IgD-negative memory B cell (primary cell): ENCODE results near the gene SLC25A51. TPM values are rescaled to one million over a fixed set of nuclear protein-coding genes. Genes with fewer than 3 reads are reported as not detected.

Source experiments
- H3K27ac Mint-ChIP-seq, 3 donors: one replicate each; pipeline ENCODE4 v1.8.0; 2020 to 2022; ENCODE audit warnings: mild to moderate bottlenecking in 3 of 3, mixed read lengths in 3 of 3, moderate library complexity in 1 of 3
- H3K27me3 Mint-ChIP-seq: one replicate; pipeline ENCODE4 v1.8.0; 2021; ENCODE audit warnings: mixed read lengths
- H3K36me3 Mint-ChIP-seq: one replicate; pipeline ENCODE4 v1.8.0; 2020; ENCODE audit warnings: mild to moderate bottlenecking, mixed read lengths
- H3K4me1 Mint-ChIP-seq, 3 donors: one replicate each; pipeline ENCODE4 v1.8.0; 2020 to 2022; ENCODE audit warnings: mixed read lengths in 3 of 3, mild to moderate bottlenecking in 1 of 3
- H3K4me3 Mint-ChIP-seq, 4 donors: one replicate each; pipeline ENCODE4 v1.8.0; 2020 to 2022; ENCODE audit warnings: mild to moderate bottlenecking in 4 of 4, mixed read lengths in 4 of 4, moderate library complexity in 3 of 4
- H3K9me3 Mint-ChIP-seq, 3 donors: one replicate each; pipeline ENCODE4 v1.8.0; 2020 to 2021; ENCODE audit warnings: mixed read lengths in 3 of 3, mild to moderate bottlenecking in 1 of 3
- polyA plus RNA-seq: library from polyadenylated mRNA; unstranded; fragments of 300-500 nt; fragmentation: Illumina TruSeq; gene quantifications from one replicate; pipeline ENCODE4 v1.2.3, GENCODE V29; 2021

Gene SLC25A51
- polyA plus RNA-seq, 1 donor from 2014 or later, result 13.1 TPM

- no peak overlapping the region for H3K4me3 Mint-ChIP-seq
- H3K27ac Mint-ChIP-seq, result no peak overlapping the region
- H3K36me3 Mint-ChIP-seq, result no peaks in the 10 kb centered on the region
- peaks cover 5% of the 10 kb centered on the region for H3K27me3 Mint-ChIP-seq
- peaks cover 0 to 4% (median 0%) of the 10 kb centered on the region in 3 donors for H3K9me3 Mint-ChIP-seq
- no peaks in the 10 kb centered on the region for H3K4me1 Mint-ChIP-seq
These were observed 23.2 kb upstream of the SLC25A51 start for GRCh38 chr9:37927132-37927531.

DNA sequence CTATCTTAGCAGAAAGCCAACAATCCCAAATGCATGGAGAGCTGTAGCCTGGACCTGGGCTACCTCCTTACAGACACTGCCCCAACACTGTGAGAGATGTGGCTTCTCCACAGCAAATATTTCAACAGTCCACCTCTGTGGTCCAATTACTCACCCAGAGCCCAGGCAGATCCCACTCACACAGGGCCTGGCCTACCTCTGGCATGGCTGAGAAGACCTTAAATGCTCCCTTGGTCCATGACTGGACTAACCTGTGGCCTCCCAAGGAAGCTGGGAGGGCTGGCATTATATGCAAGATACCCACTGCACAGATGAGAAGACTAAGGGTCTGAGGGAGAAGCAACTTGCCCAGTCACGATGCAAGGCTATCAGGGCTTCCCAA, 22.8 kb upstream of the SLC25A51 start:
- peaks cover 0 to 4% (median 0%) of the 10 kb centered on the region in 3 donors for H3K9me3 Mint-ChIP-seq
- peaks cover 5% of the 10 kb centered on the region for H3K27me3 Mint-ChIP-seq
- no peaks in the 10 kb centered on the region for H3K4me1 Mint-ChIP-seq
- H3K36me3 Mint-ChIP-seq, result no peaks in the 10 kb centered on the region
- no peak overlapping the region for H3K27ac Mint-ChIP-seq
- no peak overlapping the region for H3K4me3 Mint-ChIP-seq

GRCh38 chr9:37925786-37926736, 22.1 kb upstream of the SLC25A51 start:
- Mint-ChIP-seq H3K27ac (no peak overlapping the region), H3K27me3 (peaks cover 7% of the 10 kb centered on the region), H3K4me1 (no peaks in the 10 kb centered on the region), H3K9me3 (peaks cover 0 to 4% (median 0%) of the 10 kb centered on the region in 3 donors), H3K36me3 (no peaks in the 10 kb centered on the region), H3K4me3 (no peak overlapping the region)

DNA sequence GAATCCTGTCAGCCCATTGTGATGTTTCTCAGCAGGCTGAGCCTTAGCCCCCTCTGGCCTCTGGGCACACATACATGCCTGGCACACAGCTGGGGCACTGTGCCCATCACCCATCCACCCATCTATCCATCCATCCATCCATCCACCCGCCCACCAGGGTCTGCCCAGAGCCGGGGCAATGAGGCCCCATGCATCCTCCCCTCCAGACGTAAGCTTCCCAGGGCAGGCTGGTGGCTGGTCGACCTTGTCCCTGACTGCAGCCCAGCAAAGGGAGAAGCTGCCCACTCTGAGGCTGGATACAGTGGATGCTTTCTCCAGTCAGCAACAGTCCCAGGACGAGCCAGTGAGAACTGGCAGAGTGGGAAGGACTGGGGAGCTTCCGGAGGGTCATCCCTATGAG, 21.1 kb upstream of the SLC25A51 start:
- no peaks in the 10 kb centered on the region for H3K36me3 Mint-ChIP-seq
- no peak overlapping the region for H3K27ac Mint-ChIP-seq
- no peaks in the 10 kb centered on the region for H3K4me1 Mint-ChIP-seq
- peaks cover 7% of the 10 kb centered on the region for H3K27me3 Mint-ChIP-seq
- no peak overlapping the region for H3K4me3 Mint-ChIP-seq
- no peaks in the 10 kb centered on the region for H3K9me3 Mint-ChIP-seq

GRCh38 chr9:37924538-37924937, 20.6 kb upstream of the SLC25A51 start:
- no peak overlapping the region for H3K4me3 Mint-ChIP-seq
- peaks cover 6% of the 10 kb centered on the region for H3K27me3 Mint-ChIP-seq
- H3K4me1 Mint-ChIP-seq, result no peaks in the 10 kb centered on the region
- H3K9me3 Mint-ChIP-seq, result no peaks in the 10 kb centered on the region
- H3K36me3 Mint-ChIP-seq, result no peaks in the 10 kb centered on the region
- no peak overlapping the region for H3K27ac Mint-ChIP-seq

GRCh38 chr9:37923796-37924427, 20.0 kb upstream of the SLC25A51 start:
- no peaks in the 10 kb centered on the region for H3K36me3 Mint-ChIP-seq
- no peak overlapping the region for H3K27ac Mint-ChIP-seq
- H3K9me3 Mint-ChIP-seq, result no peaks in the 10 kb centered on the region
- no peak overlapping the region for H3K4me3 Mint-ChIP-seq
- H3K27me3 Mint-ChIP-seq, result peaks cover 6% of the 10 kb centered on the region
- H3K4me1 Mint-ChIP-seq, result no peaks in the 10 kb centered on the region

DNA sequence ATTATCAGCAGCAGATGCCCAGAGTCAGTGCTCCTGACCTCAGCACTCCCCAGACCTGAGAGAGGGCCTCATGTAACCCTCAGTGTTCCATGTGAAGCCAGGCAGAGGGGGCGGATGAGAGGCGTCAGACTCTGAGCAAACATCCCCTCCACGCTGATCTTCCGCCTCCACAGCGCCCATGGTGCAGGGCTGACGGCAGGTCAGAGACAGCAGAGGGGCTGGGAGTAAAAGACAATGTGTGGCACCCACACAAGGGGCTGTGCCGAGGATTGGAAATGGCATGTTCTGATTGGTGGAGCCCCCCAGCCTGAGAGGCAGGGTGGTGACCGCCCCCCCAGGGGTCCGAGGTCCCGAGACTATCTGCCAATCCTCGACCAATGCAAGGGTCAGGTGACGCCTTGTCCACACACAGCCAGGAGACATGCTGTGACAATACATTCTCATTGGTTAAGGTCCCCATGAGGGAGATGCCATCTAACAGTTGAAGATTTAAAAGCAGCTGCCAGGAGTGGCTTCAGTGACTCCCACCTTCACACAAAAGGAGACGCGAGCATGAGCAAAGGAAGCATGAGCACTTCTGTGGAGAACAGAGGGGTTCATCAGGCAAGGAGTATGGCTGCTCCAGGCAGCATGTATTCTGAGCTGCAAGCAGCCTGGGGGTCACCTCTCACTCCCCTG, 19.3 kb upstream of the SLC25A51 start:
- H3K27me3 Mint-ChIP-seq, result peaks cover 6% of the 10 kb centered on the region
- H3K36me3 Mint-ChIP-seq, result no peaks in the 10 kb centered on the region
- no peak overlapping the region for H3K27ac Mint-ChIP-seq
- H3K9me3 Mint-ChIP-seq, result no peaks in the 10 kb centered on the region
- H3K4me3 Mint-ChIP-seq, result no peak overlapping the region
- H3K4me1 Mint-ChIP-seq, result no peaks in the 10 kb centered on the region

- Mint-ChIP-seq H3K9me3 (no peaks in the 10 kb centered on the region), H3K27me3 (peaks cover 6% of the 10 kb centered on the region), H3K4me1 (no peaks in the 10 kb centered on the region), H3K27ac (no peak overlapping the region), H3K36me3 (no peaks in the 10 kb centered on the region), H3K4me3 (peak overlapping the region in 2 of 4 donors; percentile 16 to 35)
These were observed 18.6 kb upstream of the SLC25A51 start for GRCh38 chr9:37922363-37923117.

- H3K27me3 Mint-ChIP-seq, result peaks cover 6% of the 10 kb centered on the region
- no peak overlapping the region for H3K27ac Mint-ChIP-seq
- peak overlapping the region in 1 of 4 donors; percentile 35 for H3K4me3 Mint-ChIP-seq
- H3K9me3 Mint-ChIP-seq, result no peaks in the 10 kb centered on the region
- H3K36me3 Mint-ChIP-seq, result no peaks in the 10 kb centered on the region
- H3K4me1 Mint-ChIP-seq, result no peaks in the 10 kb centered on the region
These were observed 17.8 kb upstream of the SLC25A51 start for GRCh38 chr9:37921546-37922300.

DNA sequence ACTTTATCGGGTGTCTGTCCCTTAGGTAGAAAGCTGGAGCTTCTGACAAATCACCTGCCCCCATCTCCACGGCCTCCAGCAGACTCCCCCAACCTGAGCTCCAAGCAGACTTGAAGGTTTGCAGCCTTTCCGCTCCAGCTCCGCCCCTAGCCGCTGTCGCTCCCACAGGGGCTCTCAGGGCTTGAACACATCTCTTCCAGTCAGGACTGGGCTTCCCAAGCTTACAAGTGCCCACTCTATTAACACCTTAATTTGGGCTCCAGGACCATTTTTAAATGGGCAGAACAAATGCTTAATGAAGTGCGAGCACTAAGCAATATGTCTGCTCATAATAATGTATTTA, 17.2 kb upstream of the SLC25A51 start:
- Mint-ChIP-seq H3K4me3 (no peak overlapping the region), H3K27ac (peak overlapping the region in 1 of 3 donors; percentile 82), H3K4me1 (no peaks in the 10 kb centered on the region), H3K36me3 (no peaks in the 10 kb centered on the region), H3K9me3 (no peaks in the 10 kb centered on the region), H3K27me3 (peaks cover 4% of the 10 kb centered on the region)

GRCh38 chr9:37920471-37921167, 16.7 kb upstream of the SLC25A51 start:
- Mint-ChIP-seq H3K9me3 (no peaks in the 10 kb centered on the region), H3K4me1 (no peaks in the 10 kb centered on the region), H3K36me3 (no peaks in the 10 kb centered on the region), H3K4me3 (no peak overlapping the region), H3K27me3 (peaks cover 3% of the 10 kb centered on the region), H3K27ac (peak overlapping the region in 1 of 3 donors; percentile 82)

GRCh38 chr9:37919956-37920335, 16.0 kb upstream of the SLC25A51 start:
- Mint-ChIP-seq H3K27me3 (peaks cover 2% of the 10 kb centered on the region), H3K36me3 (no peaks in the 10 kb centered on the region), H3K4me3 (no peak overlapping the region), H3K27ac (peak overlapping the region in 1 of 3 donors; percentile 82), H3K4me1 (no peaks in the 10 kb centered on the region), H3K9me3 (no peaks in the 10 kb centered on the region)

- no peak overlapping the region for H3K27ac Mint-ChIP-seq
These were observed 15.5 kb upstream of the SLC25A51 start for GRCh38 chr9:37919246-37919955.

More at GRCh38 chr9:37919246-37919955, 15.5 kb upstream of the SLC25A51 start:
- Mint-ChIP-seq H3K4me1 (no peaks in the 10 kb centered on the region), H3K4me3 (no peak overlapping the region), H3K27me3 (peaks cover 2% of the 10 kb centered on the region), H3K9me3 (no peaks in the 10 kb centered on the region), H3K36me3 (no peaks in the 10 kb centered on the region)
